GM23248 (cell line): ENCODE measurements around the gene AGFG1. TPM values are rescaled to one million over a fixed set of nuclear protein-coding genes. Genes with fewer than 3 reads are reported as not detected.

Source experiments
- DNase-seq: peaks from one replicate; pipeline ENCODE4 v3.0.0-alpha.2; 2015
- H2AFZ ChIP-seq: fragments of 200-600 bp; sonication (generic); 2 replicates; pipeline ENCODE4 v1.6.1; 2016; ENCODE audit warnings: antibody characterized with exemption
- H3F3A ChIP-seq: fragments of 200-600 bp; sonication (generic); 2 replicates; pipeline ENCODE4 v1.6.1; 2016; ENCODE audit warnings: mild to moderate bottlenecking, antibody characterized with exemption, mixed run types; ENCODE audit not compliant: insufficient read depth
- H3K27ac ChIP-seq: fragments of 200-600 bp; sonication (generic); 2 replicates; pipeline ENCODE4 v1.5.1; 2016; ENCODE audit warnings: mild to moderate bottlenecking
- H3K27me3 ChIP-seq: fragments of 200-600 bp; sonication (generic); replicated peaks from 2 replicates; pipeline ENCODE4 v1.6.1; 2016; ENCODE audit warnings: mild to moderate bottlenecking; ENCODE audit not compliant: insufficient read depth
- H3K36me3 ChIP-seq: fragments of 200-600 bp; sonication (generic); 2 replicates; pipeline ENCODE4 v1.6.1; 2016; ENCODE audit warnings: low read depth, mild to moderate bottlenecking
- H3K4me1 ChIP-seq: fragments of 200-600 bp; sonication (generic); 2 replicates; pipeline ENCODE4 v1.6.1; 2016; ENCODE audit warnings: mild to moderate bottlenecking; ENCODE audit not compliant: insufficient read depth
- H3K4me2 ChIP-seq: fragments of 200-600 bp; sonication (generic); one replicate; pipeline ENCODE4 v1.6.1; 2016; ENCODE audit warnings: mild to moderate bottlenecking; ENCODE audit not compliant: unreplicated experiment
- H3K4me3 ChIP-seq: fragments of 200-600 bp; sonication (generic); 2 replicates; pipeline ENCODE4 v1.5.1; 2016; ENCODE audit warnings: mild to moderate bottlenecking
- H3K79me2 ChIP-seq: fragments of 200-600 bp; sonication (generic); 2 replicates; pipeline ENCODE4 v1.6.1; 2016; ENCODE audit warnings: mild to moderate bottlenecking; ENCODE audit not compliant: insufficient read depth
- H3K9ac ChIP-seq: fragments of 200-600 bp; sonication (generic); 2 replicates; pipeline ENCODE4 v1.6.1; 2016; ENCODE audit warnings: mild to moderate bottlenecking
- H3K9me2 ChIP-seq: fragments of 200-600 bp; sonication (generic); 2 replicates; pipeline ENCODE4 v1.6.1; 2016; ENCODE audit warnings: mixed run types, mild to moderate bottlenecking, moderate library complexity; ENCODE audit not compliant: insufficient read depth
- H3K9me3 ChIP-seq: fragments of 200-600 bp; sonication (generic); one replicate; pipeline ENCODE4 v1.6.1; 2017; ENCODE audit warnings: low read depth
- H4K20me1 ChIP-seq: fragments of 200-600 bp; sonication (generic); 2 replicates; pipeline ENCODE4 v1.6.0; 2016; ENCODE audit not compliant: insufficient read depth
- EZH2 ChIP-seq: fragments of 200-600 bp; sonication (generic); IDR thresholded peaks from 2 replicates; pipeline ENCODE4 v1.6.1; 2018; ENCODE audit warnings: antibody characterized with exemption, mild to moderate bottlenecking; ENCODE audit not compliant: insufficient read depth, poor library complexity, severe bottlenecking
- EZH2phosphoT487 ChIP-seq: fragments of 200-600 bp; sonication (generic); IDR thresholded peaks from 2 replicates; pipeline ENCODE4 v1.6.1; 2018; ENCODE audit warnings: antibody characterized with exemption, moderate library complexity, mild to moderate bottlenecking, low read depth; ENCODE audit not compliant: insufficient read depth
- WGBS, 2 experiments: methylation state at CpG; one replicate each; pipeline ENCODE4 v1.1.6; 2015 to 2017; ENCODE audit warnings: low lambda C conversion rate in 2 of 2, low coverage in 1 of 2; ENCODE audit errors: missing lambda C conversion rate in 2 of 2; 5-methylcytosine and 5-hydroxymethylcytosine counted together
- in situ Hi-C: fragments of 300-500 bp; cut with MboI; formaldehyde crosslinking; loops from 2 replicates; pipeline ENCODE4 v1.15.0; 2020
- polyA plus RNA-seq: library from polyadenylated mRNA; unstranded; fragments of >200 nt; fragmentation: Nextera tagmentation; extraction: Ambion mirVana; gene quantifications from 2 replicates; pipeline ENCODE4 v1.2.1, GENCODE V29; 2016
- total RNA-seq: library from RNA; depleted of rRNA; stranded (reverse); fragments of >200 nt; shearing (Covaris generic); gene quantifications from 2 replicates; pipeline ENCODE4 v1.2.3, GENCODE V29; 2014

Gene AGFG1
- total and polyA plus RNA-seq, 2 experiments from 2014 or later = 16.5 to 144 TPM

- WGBS, 2 experiments = 76 to 78% methylated on average over 6 of the region's 6 CpGs
- Histone ChIP-seq H3K79me2 (peaks cover 100% of the 10 kb centered on the region), H3K36me3 (0 out of 2 replicates have a peak, but pooled peaks cover 10% of the 10 kb centered on the region), H3K4me3 (no peak overlapping the region), H3K27me3 (no peaks in the 10 kb centered on the region), H4K20me1 (peaks cover 18% of the 10 kb centered on the region; the same call in 1 of the 2 replicates), H3K4me1 (peaks cover 17% of the 10 kb centered on the region), H2AFZ (no peak overlapping the region), H3K27ac (no peak overlapping the region), H3K9me2 (no peaks in the 10 kb centered on the region), H3F3A (peaks cover 19% of the 10 kb centered on the region), H3K9ac (no peak overlapping the region), H3K9me3 (no peaks in the 10 kb centered on the region), H3K4me2 (no peak overlapping the region)
- in situ Hi-C loops = no loop called here
- DNase-seq = no peak
- TF ChIP-seq EZH2 (no peak), EZH2phosphoT487 (no peak)
Observed at GRCh38 chr2:227499627-227500300, 27.8 kb downstream of the AGFG1 start.

- 91 to 97% methylated on average over 1 of the region's 1 CpG for WGBS, 2 experiments
- Histone ChIP-seq H3K4me1 (peaks cover 22% of the 10 kb centered on the region), H3F3A (peaks cover 24% of the 10 kb centered on the region), H3K79me2 (peaks cover 100% of the 10 kb centered on the region), H3K9me2 (no peaks in the 10 kb centered on the region), H3K27me3 (no peaks in the 10 kb centered on the region), H3K27ac (no peak overlapping the region), H3K9me3 (no peaks in the 10 kb centered on the region), H3K4me2 (no peak overlapping the region), H2AFZ (no peak overlapping the region), H4K20me1 (peaks cover 23% of the 10 kb centered on the region; the same call in 1 of the 2 replicates), H3K9ac (no peak overlapping the region), H3K36me3 (0 out of 2 replicates have a peak, but pooled peaks cover 5% of the 10 kb centered on the region), H3K4me3 (no peak overlapping the region)
- no peak for TF ChIP-seq EZH2phosphoT487
- no peak for TF ChIP-seq EZH2
- DNase-seq = no peak
- in situ Hi-C loops = no loop called here
Observed at GRCh38 chr2:227500301-227500630, 28.3 kb downstream of the AGFG1 start.

GRCh38 chr2:227503433-227504406 lies 31.8 kb downstream of the AGFG1 start:
- WGBS, 2 experiments = 96 to 100% methylated on average over 5 of the region's 5 CpGs
- Histone ChIP-seq H3K27ac (peak overlapping the region; percentile 61), H3K4me3 (no peak overlapping the region), H3K9me2 (no peaks in the 10 kb centered on the region), H3K4me1 (peaks cover 27% of the 10 kb centered on the region), H3K9ac (0 out of 2 replicates have a peak overlapping the region, but pooled peaks have one; percentile 3), H3F3A (peaks cover 28% of the 10 kb centered on the region), H3K27me3 (no peaks in the 10 kb centered on the region), H3K36me3 (no peaks in the 10 kb centered on the region), H3K4me2 (peak overlapping the region; percentile 44), H2AFZ (no peak overlapping the region), H3K79me2 (peaks cover 100% of the 10 kb centered on the region), H3K9me3 (no peaks in the 10 kb centered on the region), H4K20me1 (peaks cover 40% of the 10 kb centered on the region)
- in situ Hi-C loops = no loop called here
- DNase-seq = peak; percentile 88
- TF ChIP-seq EZH2phosphoT487 (no peak), EZH2 (no peak)

- Histone ChIP-seq H3K9me3 (no peaks in the 10 kb centered on the region), H3K79me2 (peaks cover 100% of the 10 kb centered on the region), H3K27ac (peak overlapping the region; percentile 61), H3K9ac (no peak overlapping the region), H3F3A (peaks cover 28% of the 10 kb centered on the region), H3K4me3 (no peak overlapping the region), H3K4me1 (peaks cover 33% of the 10 kb centered on the region), H3K36me3 (no peaks in the 10 kb centered on the region; the same call in 1 of the 2 replicates), H3K9me2 (no peaks in the 10 kb centered on the region), H3K27me3 (no peaks in the 10 kb centered on the region), H2AFZ (no peak overlapping the region), H3K4me2 (peak overlapping the region; percentile 8), H4K20me1 (peaks cover 45% of the 10 kb centered on the region)
- 22 to 28% methylated on average over 3 of the region's 3 CpGs for WGBS, 2 experiments
- in situ Hi-C loops = no loop called here
- TF ChIP-seq EZH2 = no peak
- no peak for TF ChIP-seq EZH2phosphoT487
- DNase-seq = no peak
Observed at GRCh38 chr2:227504700-227505099, 32.7 kb downstream of the AGFG1 start.
